ENCODE results near the gene NME1. TPM values are rescaled to one million over a fixed set of nuclear protein-coding genes. Genes with fewer than 3 reads are reported as not detected.
"Not testable (repeated sequence)": the region's sequence is repeated elsewhere in the genome, so short reads cannot be mapped to it uniquely, and the experiment has no call there.

The NME1 gene
- total RNA-seq = 10 to 100 TPM in 2 of 4 donors, 1 to 10 TPM in 2; 6.3 to 37.1 (median 12.0) TPM

DNA sequence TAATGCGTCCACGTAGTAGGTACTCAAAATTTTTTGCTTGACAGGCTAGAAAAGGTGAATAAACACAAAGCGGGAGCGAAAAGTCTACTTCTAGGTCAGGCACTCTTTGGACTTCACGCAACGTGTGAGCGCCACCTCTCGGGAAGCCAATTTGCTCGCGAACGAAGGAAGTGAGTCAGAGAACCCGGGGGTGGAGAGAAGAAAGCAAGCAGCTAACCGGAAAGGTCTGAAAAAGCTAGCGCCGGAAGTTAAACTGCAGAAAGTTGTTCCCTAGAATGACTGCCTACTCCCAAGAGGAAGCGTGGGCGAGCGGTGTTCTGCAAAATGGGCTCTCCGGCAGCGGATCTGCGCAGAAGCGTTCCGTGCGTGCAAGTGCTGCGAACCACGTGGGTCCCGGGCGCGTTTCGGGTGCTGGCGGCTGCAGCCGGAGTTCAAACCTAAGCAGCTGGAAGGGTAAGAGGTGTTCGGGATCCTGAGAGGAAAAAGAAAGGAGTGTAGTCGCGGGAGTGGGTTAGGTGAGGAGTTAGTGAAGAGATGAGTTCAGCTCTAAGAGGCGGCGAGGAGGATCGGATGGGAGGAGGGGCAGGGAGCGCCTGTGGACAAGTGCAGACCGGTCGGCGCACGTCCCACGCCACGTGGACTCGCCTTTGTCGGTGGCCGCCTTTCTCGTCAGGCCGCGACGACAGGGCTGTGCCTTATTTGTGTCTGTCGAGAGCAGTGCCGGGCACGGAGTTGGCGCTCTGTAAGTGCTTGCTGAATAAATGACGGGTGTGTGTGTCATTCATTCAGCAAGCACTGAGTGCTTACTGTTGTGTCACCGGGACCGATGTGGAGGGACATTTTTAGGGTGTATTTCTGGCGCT is at the start of gene NME1:
Gene NME1 (plus strand): TSS at position 350 of the 863 bp plus-strand sequence. CDS start 2,096 bp downstream, outside the sequence.
- Histone ChIP-seq H3K9me3 (no peaks in the 10 kb centered on the region), H3K4me1 (peaks cover 0 to 20% (median 0%) of the 10 kb centered on the region in 4 donors), H3K36me3 (peaks cover 0 to 4% (median 0%) of the 10 kb centered on the region in 3 donors), H3K27me3 (no peaks in the 10 kb centered on the region), H3K27ac (peak within 1 kb of the TSS; percentile 68 to 84 (median 74)), H3K4me3 (peak within 1 kb of the TSS; percentile 46 to 75 (median 62))
- peak; percentile 96 to 98 (median 96) for DNase-seq
- TF ChIP-seq, protein P1, sequence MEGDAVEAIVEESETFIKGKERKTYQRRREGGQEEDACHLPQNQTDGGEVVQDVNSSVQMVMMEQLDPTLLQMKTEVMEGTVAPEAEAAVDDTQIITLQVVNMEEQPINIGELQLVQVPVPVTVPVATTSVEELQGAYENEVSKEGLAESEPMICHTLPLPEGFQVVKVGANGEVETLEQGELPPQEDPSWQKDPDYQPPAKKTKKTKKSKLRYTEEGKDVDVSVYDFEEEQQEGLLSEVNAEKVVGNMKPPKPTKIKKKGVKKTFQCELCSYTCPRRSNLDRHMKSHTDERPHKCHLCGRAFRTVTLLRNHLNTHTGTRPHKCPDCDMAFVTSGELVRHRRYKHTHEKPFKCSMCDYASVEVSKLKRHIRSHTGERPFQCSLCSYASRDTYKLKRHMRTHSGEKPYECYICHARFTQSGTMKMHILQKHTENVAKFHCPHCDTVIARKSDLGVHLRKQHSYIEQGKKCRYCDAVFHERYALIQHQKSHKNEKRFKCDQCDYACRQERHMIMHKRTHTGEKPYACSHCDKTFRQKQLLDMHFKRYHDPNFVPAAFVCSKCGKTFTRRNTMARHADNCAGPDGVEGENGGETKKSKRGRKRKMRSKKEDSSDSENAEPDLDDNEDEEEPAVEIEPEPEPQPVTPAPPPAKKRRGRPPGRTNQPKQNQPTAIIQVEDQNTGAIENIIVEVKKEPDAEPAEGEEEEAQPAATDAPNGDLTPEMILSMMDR (IDR thresholded peaks at IDR 0.05) = peak; percentile 47 to 92 (median 84)
- peak in 1 of 2 donors; percentile 34 for TF ChIP-seq POLR2A (IDR thresholded peaks at IDR 0.05)

DNA sequence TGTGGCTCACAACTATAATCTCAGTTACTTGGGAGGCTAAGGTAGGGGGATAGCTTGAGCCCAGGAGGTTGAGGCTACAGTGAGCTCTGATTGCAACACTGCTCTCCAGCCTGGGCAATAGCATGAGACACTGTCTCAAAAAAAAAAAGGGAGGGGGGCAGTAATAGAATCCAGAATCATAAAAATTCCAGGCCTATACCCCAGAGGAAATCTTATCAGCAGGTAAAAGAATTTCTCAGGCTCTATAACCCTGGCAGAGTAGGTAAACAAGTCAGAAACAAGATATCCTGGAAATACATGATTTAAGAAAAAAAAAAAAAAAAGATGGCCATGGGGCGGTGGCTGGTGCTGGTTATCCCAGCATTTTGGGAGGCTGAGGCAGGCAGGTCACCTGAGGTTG is 45.6 kb upstream of the NME1 start:
- DNase-seq = no peak
- no peak overlapping the region for H3K27ac ChIP-seq

DNA sequence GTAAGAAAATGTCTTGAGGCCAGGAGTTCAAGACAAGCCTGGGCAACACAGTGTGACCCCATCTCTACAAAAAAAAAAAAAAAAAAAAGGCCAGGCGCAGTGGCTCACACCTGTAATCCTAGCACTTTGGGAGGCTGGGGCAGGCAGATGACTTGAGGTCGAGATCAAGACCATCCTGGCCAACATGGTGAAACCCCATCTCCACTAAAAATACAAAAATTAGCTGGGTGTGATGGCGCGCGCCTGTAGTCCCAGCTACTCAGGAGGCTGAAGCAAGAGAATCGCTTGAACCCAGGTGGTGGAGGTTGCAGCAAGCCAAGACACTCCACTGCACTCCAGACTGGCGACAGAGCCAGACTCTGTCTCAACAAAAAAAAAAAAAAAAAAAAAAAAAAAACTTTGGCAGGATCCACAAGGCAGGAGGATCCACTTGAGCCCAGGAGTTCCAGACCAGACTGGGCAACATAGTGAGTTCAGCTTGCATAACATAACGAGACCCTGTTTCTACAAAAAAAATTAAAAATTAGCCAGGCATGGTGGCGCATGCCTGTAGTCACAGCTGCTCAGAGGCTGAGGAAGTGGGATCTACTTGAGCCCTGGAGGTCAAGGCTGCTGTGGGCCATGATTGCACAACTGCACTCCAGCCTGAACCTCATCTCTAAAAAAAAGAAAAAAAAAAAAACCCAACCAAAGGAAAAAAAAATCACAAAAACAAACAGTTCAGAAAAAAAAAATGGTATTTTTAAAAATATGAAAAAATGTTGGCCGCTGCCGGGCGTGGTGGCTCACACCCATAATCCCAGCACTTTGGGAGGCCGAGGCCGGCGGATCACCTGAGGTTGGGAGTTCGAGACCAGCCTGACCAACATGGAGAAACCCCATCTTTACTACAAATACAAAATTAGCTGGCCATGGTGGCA is 40.8 kb upstream of the NME1 start:
- peaks cover 0 to 27% (median 5%) of the 10 kb centered on the region in 4 donors for H3K4me1 ChIP-seq
- not testable (repeated sequence) for H3K9me3 ChIP-seq, H3K36me3 ChIP-seq, H3K4me3 ChIP-seq, H3K27ac ChIP-seq, H3K27me3 ChIP-seq
- peak in 1 of 3 donors; percentile 64 for DNase-seq

More for the DNA sequence above, 45.6 kb upstream of the NME1 start:
- H3K4me3 ChIP-seq = no peak overlapping the region
- TF ChIP-seq, protein P1 (IDR thresholded peaks at IDR 0.05) = no peak
- no peak for TF ChIP-seq POLR2A (IDR thresholded peaks at IDR 0.05)
- H3K27me3 ChIP-seq = no peaks in the 10 kb centered on the region
- no peaks in the 10 kb centered on the region for H3K36me3 ChIP-seq
- peaks cover 0 to 30% (median 4%) of the 10 kb centered on the region in 4 donors for H3K4me1 ChIP-seq
- H3K9me3 ChIP-seq = no peaks in the 10 kb centered on the region

DNA sequence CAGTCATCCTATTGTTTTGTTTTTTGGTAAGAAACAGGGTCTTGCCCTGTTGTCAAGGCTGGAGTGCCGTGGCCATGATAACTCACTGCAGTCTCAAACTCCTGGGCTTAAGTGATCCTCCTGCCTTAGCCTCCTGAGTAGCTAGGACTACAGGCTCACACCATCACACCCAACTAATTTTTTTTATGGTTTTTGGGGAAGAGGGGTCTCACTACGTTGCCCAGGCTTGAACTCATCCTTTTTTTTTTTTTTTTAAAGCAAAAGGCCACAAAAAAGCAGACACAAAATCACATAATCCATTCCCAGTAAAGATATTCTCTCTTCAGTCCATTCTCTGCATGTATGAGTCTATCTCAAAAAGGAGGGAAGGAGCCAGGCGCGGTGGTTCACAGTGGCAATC is 38.2 kb upstream of the NME1 start:
- TF ChIP-seq POLR2A (IDR thresholded peaks at IDR 0.05) = no peak
- TF ChIP-seq, protein P1 (IDR thresholded peaks at IDR 0.05) = no peak
- H3K27me3 ChIP-seq = no peaks in the 10 kb centered on the region
- H3K9me3 ChIP-seq = no peaks in the 10 kb centered on the region
- DNase-seq = no peak
- H3K4me3 ChIP-seq = no peak overlapping the region
- peaks cover 4 to 47% (median 9%) of the 10 kb centered on the region in 4 donors for H3K4me1 ChIP-seq
- H3K36me3 ChIP-seq = no peaks in the 10 kb centered on the region
- no peak overlapping the region for H3K27ac ChIP-seq

DNA sequence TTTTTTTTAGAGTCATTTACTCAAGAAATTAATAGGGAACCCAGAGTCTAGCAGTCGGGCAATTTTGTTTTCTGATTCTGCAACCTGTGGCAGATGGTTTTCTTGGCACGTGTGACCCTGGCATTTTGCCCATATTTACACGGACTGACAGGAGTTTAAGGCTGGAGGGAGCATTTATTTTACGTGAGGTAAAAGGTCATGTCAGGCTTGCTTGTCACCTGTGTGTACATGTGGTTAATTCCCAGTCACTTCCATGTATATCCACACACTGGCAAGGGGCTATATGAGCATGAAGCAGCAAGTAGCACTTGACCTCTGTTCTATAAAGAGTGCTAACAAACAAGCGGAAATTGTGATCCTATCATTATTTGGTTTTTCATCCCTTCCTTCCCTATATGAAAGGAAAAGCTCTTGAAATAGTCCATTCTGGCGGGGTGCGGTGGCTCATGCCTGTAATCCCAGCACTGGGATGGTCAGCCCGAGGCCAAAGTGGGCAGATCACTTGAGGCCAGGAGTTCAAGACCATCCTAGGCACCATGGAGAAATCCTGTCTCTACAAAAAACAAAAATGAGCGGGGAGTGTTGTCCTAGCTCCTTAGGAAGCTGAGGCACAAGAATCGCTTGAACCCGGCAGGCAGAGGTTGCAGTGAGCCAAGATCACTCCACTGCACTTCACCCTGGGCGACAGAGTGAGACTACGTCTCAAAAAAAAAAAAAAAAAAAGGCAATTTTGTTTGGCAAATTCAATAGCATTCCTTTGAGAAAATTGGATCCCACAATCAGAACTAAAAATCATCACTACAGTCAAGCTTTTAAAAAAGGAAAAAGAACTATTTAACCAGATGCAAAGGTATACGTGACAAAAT is 34.8 kb upstream of the NME1 start:
- no peaks in the 10 kb centered on the region for H3K36me3 ChIP-seq
- no peak for TF ChIP-seq POLR2A (IDR thresholded peaks at IDR 0.05)
- TF ChIP-seq, protein P1 (IDR thresholded peaks at IDR 0.05) = peak in 1 of 6 experiments; percentile 6
- peak overlapping the region in 3 of 4 donors; percentile 23 to 100 (median 99) for H3K27ac ChIP-seq
- DNase-seq = peak in 1 of 3 donors; percentile 81
- H3K27me3 ChIP-seq = no peaks in the 10 kb centered on the region
- peaks cover 4 to 40% (median 4%) of the 10 kb centered on the region in 4 donors for H3K4me1 ChIP-seq
- peak overlapping the region in 2 of 4 donors; percentile 91 to 100 for H3K4me3 ChIP-seq
- H3K9me3 ChIP-seq = no peaks in the 10 kb centered on the region

All from Peyer's patch (tissue), 4 donors.